Breast epithelium (tissue), 3 donors: ENCODE results near the gene TMPRSS11D.

Source experiments
- POLR2A ChIP-seq: fragments of 450-650 bp; IDR thresholded peaks from one replicate; pipeline ENCODE4 v1.6.1; 2016; ENCODE audit warnings: antibody characterized with exemption, mild to moderate bottlenecking, moderate library complexity
- POLR2AphosphoS5 ChIP-seq, 3 donors: sonication (generic); formaldehyde crosslinking; IDR thresholded peaks; one replicate each; pipeline ENCODE4 v1.6.1; 2017; ENCODE audit warnings: antibody characterized with exemption in 3 of 3
- TF ChIP-seq, protein P1 (sequence below), 3 donors: fragments of 450-650 bp; IDR thresholded peaks; one replicate each; pipeline ENCODE4 v1.5.1; 2016 to 2017; ENCODE audit warnings: antibody characterized with exemption in 3 of 3, mild to moderate bottlenecking in 3 of 3, moderate library complexity in 3 of 3

DNA sequence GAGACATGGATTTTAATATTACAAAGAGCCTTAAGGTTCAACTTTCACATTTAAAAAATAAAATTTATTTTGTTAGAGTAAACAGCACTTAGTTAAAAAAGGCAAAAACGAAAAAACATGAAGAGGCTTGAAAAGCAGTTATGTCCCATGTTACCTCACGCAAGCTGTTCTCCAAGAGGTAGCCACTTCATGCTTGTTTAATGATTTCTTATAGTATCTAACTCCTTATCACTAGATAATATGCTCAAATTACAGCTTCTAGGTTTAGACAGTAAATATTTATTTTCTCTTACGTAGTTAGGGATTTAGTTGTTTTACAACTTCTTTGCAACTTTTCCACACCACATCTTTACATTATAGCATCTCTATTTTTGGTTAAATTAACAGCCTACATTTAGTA is 27.8 kb upstream of the TMPRSS11D start:
- TF ChIP-seq, protein P1, sequence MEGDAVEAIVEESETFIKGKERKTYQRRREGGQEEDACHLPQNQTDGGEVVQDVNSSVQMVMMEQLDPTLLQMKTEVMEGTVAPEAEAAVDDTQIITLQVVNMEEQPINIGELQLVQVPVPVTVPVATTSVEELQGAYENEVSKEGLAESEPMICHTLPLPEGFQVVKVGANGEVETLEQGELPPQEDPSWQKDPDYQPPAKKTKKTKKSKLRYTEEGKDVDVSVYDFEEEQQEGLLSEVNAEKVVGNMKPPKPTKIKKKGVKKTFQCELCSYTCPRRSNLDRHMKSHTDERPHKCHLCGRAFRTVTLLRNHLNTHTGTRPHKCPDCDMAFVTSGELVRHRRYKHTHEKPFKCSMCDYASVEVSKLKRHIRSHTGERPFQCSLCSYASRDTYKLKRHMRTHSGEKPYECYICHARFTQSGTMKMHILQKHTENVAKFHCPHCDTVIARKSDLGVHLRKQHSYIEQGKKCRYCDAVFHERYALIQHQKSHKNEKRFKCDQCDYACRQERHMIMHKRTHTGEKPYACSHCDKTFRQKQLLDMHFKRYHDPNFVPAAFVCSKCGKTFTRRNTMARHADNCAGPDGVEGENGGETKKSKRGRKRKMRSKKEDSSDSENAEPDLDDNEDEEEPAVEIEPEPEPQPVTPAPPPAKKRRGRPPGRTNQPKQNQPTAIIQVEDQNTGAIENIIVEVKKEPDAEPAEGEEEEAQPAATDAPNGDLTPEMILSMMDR (IDR thresholded peaks at IDR 0.05): no peak
- TF ChIP-seq POLR2A: no peak
- TF ChIP-seq POLR2AphosphoS5 (IDR thresholded peaks at IDR 0.05): no peak
